GM19043 (cell line): Measurements from ENCODE around the gene PAH.

Experiments used
- ATAC-seq: cut with Tn5 transposase; IDR thresholded peaks from one replicate; pipeline ENCODE4 v1.9.1; 2021; ENCODE audit warnings: low read depth; ENCODE audit not compliant: unreplicated experiment

The PAH gene

DNA sequence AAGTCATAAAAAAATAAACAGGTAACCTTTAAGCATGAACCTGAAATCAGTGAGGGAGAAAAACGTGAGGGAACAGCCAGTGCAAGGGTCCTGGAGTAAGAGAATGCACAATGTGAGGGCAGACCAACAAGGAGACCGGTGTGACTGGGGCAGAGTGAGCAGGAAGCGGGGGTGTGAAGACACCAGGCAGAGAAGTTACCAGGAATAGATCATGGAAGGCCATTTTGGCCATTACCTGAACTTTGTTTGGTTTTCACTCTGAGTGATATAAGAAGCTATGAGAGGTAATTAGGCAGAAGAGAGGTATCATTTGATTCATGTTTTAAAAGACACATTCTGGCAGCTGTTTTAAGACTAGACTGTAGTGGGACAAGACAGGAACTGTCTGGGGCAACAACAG lies 15.0 kb downstream of the PAH start:
- ATAC-seq = no peak

- no peak for ATAC-seq
Observed at GRCh38 chr12:102900389-102900788, 16.7 kb downstream of the PAH start.

DNA sequence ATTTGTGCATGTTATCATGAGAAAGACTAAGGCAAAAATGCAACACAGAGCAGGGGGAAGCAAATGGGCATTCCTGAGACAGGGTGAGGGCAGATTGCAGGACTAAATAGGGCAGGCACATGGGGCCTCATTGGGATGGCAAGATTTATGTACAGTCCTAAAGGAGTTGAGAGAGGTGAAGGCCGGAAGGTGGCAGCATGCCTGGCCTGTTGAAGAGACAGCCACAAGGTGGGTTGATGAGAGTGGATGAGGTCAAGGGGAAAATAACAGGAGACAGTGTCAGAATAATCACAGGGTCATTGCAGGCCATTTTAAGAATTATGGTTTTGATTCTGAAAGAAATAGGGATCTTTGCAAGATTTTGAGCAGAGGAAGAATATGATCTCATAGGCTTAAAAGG lies 21.0 kb downstream of the PAH start:
- no peak for ATAC-seq

GRCh38 chr12:102891756-102892155 lies 25.3 kb downstream of the PAH start:
- no peak for ATAC-seq

DNA sequence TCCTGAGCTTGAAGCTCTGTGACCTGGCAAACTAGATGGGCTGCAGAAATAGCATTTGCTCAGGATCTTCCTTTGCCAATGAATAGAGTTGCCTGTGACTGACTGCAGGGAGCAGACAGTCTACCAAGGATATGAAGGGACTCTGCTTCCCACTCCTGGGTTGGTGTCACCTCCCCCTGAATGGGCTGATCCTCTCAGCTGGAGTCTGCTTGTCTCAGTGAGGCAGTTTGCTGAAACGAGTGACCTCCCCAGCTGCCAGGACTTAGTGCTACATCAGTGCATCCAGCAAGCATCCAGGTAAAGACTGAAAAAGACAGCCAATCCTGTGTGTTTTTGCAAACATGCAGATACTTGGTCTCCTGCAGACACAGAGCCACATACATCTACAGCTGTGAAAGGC lies 28.5 kb downstream of the PAH start:
- ATAC-seq = no peak

DNA sequence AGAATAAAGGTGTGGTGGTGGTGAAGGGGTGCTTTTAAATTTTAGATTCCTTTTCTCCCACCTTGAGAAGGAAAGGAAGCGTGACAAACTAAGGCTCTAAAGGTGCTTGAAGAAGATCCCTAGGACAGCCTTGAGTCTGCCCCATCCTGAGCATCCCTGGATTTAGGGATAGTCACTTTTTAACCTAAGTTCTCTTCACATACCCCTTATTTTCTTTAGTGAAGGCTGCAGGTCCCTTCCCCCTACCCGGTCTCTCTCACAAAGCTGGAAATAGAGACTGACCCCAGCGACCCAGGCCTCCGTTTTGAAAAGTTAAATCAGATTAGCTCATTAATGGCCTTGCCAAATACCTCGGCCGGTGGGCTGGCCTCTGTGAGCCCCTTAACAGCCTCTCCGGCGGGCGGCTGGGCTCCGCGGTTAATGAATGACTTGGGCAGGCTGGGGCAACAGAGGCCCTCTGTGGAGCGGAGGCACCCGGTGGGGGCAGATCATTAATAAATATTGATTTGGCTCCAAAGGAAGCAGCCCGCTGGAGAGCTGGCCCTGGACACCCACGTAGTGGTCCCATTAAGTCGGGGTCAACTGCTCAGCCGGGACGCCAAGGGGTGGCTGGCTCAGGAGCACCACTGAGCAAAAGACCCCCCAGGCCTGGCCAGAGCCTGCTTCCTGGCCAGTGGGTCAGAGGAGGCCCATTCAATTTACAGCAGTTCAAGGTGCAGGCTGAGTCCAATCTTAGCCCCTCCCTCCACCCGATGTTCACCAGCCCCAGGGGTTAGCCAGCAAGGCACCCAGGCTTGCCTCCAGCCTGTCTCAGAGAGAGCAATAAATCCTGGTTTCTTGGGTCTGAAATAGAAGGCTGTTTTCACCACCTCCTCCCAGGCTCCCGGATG lies 31.8 kb downstream of the PAH start:
- ATAC-seq = no peak

- ATAC-seq = no peak
Observed at GRCh38 chr12:102883204-102883799, 33.7 kb downstream of the PAH start.

DNA sequence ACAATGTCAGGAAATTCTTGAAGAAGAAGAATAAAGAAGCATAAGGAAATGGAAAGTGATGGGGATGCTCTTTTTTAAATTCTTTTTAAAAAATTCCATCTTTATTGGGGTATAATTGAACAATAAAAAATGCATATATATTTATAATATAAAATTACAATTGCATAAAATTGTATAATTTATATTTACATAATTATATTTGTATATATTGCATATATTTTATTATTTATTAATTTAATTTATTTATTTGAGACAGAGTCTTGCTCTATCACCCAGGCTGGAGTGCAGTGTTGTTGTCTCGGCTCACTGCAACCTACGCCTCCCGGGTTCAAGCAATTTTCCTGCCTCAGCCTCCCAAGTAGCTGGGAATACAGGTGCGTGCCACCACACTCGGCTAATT lies 36.3 kb downstream of the PAH start:
- ATAC-seq = no peak

DNA sequence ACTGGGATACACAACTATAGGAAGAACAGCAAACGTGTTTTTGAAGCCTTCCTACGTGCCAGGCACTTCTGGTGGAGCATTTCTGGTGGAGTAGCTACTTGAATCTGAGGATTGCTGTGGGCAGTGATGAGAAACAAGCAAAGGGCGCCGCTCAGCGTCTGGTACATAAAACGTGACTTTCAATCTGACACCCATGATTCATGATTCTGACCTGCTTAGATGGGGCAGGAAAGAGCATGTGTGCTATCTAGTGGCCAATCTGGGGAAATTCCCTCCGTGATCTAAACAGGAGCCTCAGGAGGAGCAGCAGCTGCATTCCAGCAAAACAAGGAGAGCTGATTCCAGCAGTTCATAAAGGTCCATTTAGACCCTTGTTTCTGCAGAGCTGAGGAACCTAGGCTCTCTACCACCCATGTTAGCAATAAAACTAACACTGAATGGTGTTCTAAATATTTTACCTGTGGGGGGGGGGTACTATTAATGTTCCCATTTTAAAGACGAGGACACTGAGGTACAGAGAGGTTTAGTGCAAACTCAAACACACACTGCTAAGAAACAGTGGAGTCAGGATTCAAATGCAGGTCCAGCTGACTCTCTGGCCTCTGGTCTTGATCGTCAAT lies 37.8 kb downstream of the PAH start:
- ATAC-seq = no peak

- no peak for ATAC-seq
Observed at GRCh38 chr12:102876883-102877282, 40.2 kb downstream of the PAH start.

GRCh38 chr12:102874819-102875218 lies 42.2 kb downstream of the PAH start:
- no peak for ATAC-seq

DNA sequence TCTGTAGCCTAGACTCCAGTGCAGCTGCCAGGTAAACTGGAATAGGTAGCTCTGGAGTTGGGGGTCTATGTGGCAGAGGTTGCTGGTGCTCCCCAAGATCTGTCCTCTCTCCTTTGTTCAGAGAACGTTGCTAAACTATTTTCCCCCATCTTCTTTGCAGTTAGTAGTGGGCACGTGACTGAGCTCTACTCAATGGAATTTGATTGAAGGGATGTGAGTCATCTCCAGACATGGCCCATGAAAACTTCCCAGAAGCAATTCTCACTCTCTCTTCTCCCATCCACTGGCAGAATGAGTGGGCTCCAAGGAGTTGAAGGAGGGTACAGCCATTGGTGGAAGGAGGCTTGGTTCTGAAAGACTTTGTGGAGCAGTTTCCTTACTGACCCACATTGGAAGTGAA lies 44.0 kb downstream of the PAH start:
- no peak for ATAC-seq

DNA sequence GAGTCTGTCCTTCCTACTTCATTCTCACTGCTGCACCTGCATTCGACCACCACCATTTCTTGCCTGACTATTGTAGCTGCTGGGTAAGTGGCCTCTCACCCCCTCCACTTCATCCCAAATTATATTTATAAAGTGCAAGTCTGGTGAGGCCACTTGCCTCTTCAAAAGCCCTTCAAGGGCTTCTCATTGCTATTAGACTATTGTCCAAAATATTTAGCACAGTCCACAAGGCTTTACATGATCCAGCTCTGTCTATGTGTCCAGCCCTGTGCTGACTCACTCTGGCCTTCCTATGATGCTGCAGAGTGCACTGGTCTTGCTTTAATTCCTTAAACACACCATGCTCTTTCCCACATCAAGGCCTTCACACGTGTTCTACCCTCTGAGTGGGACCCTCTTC lies 46.0 kb downstream of the PAH start:
- ATAC-seq = no peak

DNA sequence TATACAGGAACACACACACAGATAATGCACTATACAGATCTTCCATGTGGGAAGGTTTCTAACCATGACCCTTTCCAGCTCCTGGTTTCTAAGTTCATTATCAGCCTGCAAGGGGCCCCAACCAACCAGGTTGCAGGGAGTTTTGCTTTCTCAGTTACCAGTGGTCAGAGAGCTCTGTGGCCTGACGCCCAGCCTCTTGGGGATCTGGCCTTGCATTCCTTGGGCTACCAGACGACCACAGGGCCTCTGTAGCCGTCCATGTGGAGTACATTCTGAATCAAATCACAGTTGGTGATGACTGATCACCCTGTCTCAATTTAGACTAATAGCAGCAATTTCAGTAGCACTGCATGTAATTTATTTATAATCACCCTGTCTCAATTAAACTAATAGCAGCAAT lies 47.5 kb downstream of the PAH start:
- ATAC-seq = no peak

DNA sequence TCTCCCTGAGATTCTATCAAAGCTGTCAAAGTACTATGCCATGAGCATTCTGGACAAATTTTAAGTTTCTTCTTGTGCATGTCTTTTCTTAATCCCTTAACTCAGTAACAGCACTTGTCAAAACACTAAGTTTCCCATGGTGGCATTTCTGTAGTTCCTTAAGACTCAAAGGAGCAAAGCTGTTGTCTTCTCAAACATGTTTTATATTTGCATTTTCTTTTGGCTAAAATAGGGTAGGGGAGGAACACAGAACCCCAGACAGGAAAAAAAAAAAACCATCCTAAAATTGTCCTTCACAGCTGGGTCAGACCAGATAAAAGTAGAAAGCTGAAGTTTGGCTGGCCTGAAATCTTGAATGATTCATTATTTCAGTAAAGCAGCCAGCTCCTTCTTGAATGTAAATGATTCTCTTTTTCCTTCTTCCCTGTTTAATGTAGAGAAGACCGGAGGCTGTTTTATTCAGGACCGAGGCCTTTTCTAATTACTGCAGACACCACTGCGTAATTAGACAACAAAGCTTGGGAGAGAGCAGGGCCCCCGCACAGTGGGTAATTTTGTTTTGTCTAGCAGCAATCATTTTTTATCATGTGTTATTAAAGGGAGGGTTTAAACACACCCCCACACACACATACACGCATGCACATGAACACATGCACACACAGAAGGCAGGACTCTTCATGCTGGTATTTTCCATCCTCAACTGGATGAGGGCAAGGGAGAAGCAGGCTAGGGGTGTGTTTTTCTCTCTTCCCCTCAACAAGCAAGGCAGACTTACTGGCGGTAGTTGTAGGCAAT lies 51.0 kb downstream of the PAH start:
- no peak for ATAC-seq

DNA sequence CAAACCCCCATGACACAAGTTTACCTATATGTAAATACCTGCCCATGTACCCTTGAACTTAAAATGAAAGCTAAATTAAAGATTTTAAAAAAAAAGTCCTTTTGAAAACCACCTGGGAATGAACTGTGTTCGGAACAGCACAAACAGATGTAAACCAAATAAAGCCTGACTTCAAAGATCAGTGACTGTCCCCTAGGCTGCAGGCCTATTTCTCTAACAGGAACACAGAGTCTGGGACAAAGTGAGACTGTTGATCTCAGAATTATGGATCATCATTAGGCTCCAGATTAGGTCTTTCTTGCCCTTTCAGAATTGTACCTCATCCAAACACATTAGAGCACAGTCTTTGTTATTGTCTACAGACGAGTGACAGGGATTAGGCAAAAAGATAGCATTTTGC lies 54.6 kb downstream of the PAH start:
- no peak for ATAC-seq

- no peak for ATAC-seq
Observed at GRCh38 chr12:102851246-102851645, 65.8 kb downstream of the PAH start.

GRCh38 chr12:102849722-102850447 lies 67.2 kb downstream of the PAH start:
- ATAC-seq = no peak

DNA sequence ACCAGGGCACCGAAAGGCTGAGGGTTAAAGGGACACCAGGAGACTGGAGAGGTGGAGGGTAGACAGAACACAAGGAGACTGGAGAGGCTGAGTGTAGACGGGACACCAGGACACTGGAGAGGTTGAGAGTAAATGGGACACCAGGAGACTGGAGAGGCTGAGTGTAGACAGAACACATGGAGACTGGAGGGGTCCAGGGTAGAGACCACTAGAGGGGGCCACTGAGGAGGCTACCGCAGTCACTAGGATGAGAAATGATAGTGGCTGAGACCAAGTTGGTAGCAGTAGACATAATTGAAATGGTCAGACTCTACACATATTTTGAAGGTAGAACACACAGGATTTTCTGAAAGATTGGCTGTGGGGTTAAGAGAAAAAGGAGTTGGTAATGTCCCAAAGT lies 68.2 kb downstream of the PAH start:
- no peak for ATAC-seq

DNA sequence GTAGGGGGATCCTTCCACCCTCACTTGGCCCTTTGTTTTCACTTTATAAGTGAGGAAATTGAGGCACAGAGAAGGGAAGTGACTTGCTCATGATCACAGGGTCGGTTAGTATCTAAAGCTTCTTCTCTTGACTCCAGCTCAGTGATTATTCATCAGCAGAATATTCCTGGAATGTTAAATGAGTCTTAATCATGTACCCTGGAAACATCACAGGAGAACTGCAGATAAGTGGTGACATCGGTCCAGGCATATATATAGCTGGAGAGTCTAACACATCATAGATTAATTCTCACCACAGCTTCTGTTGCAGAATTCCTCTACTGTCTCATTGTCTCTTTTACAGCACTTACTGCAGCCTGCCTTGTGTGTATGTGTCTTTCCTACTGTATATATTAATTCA lies 69.9 kb downstream of the PAH start:
- no peak for ATAC-seq
